NCI-H187 treated with DMSO at 0.1 percent for 48 hours (cell line): ENCODE data around the gene LRRC38.
"Not testable (repeated sequence)": the region's sequence is repeated elsewhere in the genome, so short reads cannot be mapped to it uniquely, and the experiment has no call there.

Experiments
- DNase-seq: peaks from one replicate; lab custom pipeline; 2025; lab: John Stamatoyannopoulos, UW

The LRRC38 gene, protein sequence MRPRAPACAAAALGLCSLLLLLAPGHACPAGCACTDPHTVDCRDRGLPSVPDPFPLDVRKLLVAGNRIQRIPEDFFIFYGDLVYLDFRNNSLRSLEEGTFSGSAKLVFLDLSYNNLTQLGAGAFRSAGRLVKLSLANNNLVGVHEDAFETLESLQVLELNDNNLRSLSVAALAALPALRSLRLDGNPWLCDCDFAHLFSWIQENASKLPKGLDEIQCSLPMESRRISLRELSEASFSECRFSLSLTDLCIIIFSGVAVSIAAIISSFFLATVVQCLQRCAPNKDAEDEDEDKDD

GRCh38 chr1:13513895-13514546, at the start of gene LRRC38:
Gene LRRC38 (minus strand): TSS chr1:13514003. CDS start chr1:13513593, 410 bp downstream.
- no peak for DNase-seq

DNA sequence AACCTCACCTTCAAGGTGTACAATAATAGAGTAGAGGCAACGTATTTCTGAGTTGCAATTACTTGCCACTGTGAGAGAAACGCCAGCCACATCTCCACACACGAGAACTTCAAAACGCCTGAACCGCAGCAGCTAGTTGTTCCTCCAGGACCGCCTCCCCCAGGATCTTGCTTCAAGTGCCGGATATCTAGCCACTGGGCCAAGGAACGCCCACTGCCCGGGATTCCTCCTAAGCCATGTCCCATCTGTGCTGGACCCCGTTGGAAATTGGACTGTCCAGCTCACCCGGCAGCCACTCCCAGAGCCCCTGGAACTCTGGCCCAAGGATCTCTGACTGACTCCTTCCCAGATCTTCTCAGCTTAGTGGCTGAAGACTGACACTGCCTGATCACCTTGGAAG, 49.2 kb upstream of the LRRC38 start:
- not testable (repeated sequence) for DNase-seq

DNA sequence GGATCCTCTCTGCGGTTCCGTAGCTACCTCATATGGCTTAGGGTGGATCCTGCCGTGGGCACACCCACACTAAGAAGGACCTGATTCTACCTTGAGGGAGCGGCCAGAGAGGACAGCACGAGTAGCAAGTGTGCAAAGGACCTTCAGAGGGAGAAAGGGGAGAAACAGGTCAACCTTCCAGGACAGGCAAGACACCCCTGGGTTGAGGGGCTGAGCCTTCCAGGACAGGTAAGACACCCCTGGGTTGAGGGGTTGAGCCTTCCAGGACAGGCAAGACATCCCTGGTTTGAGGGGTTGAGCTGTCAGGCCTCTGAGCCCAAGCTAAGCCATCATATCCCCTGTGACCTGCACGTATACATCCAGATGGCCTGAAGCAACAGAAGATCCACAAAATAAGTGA, 46.7 kb upstream of the LRRC38 start:
- DNase-seq, result no peak

DNA sequence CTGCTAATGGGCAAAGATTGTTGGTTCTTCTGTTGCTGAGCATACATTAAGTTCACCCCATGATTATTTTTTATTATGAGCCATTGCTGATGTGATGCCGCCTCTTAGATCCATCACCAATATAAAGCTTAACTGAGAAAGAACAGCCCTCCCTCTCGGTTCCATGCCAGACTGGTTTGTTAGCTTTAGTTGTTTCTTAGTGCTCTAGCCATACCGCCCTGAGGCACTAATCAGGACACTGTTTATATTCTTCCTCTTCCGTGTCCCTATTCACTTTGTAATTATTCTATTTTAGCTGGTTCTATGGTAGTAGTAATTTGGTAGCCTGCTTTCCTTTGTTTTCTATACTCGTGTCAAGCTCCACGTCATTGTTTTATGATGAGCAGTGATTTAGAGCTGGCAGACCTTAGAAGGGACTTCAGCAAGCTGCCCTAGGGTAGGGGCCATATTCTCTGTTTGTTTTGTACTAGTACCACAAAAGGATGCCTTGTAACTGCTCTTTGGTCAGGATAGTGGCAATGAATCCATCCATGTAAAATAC, 42.5 kb upstream of the LRRC38 start:
- DNase-seq, result no peak

GRCh38 chr1:13554798-13555197, 41.0 kb upstream of the LRRC38 start:
- DNase-seq, result no peak

DNA sequence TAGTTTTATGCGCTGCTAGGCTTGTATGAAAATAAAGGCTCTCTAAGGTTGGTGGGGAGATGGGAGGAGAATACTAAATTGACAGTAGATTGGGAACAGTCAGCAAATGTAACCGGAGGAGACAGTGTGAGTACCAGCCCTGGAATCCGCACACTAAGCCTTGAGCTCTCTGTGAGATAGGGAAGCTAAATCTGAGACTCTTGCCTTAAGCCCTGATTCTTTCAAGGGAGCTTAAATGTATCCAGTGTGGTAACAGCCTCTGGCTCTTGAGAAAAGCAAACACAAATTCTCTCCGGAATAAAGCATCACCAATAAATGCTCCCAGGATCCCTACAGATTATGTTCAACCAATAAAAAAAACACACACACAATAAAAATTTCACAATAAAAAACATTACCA, 36.9 kb upstream of the LRRC38 start:
- DNase-seq, result no peak

DNA sequence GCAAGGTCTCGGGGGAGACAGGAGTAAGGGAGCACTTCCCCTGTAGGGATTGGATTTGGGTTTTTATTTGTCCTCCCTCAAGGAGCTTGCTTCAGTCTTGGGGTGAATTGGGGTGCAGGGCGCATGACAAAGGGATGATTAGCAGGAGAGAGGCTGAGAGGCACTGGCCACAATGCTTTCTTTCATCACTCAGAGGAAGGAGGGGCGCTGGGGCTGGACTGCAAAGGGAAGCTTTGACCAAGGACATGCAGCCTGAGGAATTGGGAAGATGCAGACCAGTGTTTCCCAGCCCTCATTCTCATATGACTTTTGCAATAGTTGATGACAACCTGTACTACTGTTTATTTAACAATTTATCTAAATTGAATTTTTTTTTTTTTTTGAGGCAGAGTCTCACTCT, 35.7 kb upstream of the LRRC38 start:
- no peak for DNase-seq

- no peak for DNase-seq
These were observed 35.2 kb upstream of the LRRC38 start for GRCh38 chr1:13549021-13549420.

- no peak for DNase-seq
These were observed 34.5 kb upstream of the LRRC38 start for GRCh38 chr1:13548281-13548680.

GRCh38 chr1:13546791-13547190, 33.0 kb upstream of the LRRC38 start:
- DNase-seq, result no peak

GRCh38 chr1:13544221-13544556, 30.4 kb upstream of the LRRC38 start:
- DNase-seq, result no peak

- DNase-seq, result no peak
These were observed 29.8 kb upstream of the LRRC38 start for GRCh38 chr1:13543451-13544220.

GRCh38 chr1:13541435-13542215, 27.8 kb upstream of the LRRC38 start:
- no peak for DNase-seq

DNA sequence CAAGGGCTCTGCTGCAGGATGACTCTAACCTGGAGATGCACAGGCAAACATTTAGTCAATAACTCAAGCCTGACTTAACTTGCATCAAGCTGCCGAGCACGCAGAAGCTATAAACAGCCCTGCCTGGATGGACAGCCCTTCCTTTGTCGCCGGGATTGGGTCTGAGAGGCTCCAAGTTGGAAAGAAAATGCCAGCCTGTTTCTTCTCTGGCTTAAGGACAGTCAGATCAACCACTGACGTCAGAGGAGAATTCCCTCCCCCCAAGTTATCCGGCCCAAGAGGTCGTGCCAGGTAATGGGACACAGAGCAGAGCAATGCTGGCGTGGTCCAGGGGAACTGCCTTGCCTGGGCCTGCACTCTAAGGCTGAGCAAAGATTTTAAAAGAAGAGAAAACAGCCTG, 27.1 kb upstream of the LRRC38 start:
- no peak for DNase-seq

- DNase-seq, result no peak
These were observed 25.9 kb upstream of the LRRC38 start for GRCh38 chr1:13539683-13540082.

GRCh38 chr1:13538832-13539231, 25.0 kb upstream of the LRRC38 start:
- no peak for DNase-seq

GRCh38 chr1:13536571-13536970, 22.8 kb upstream of the LRRC38 start:
- DNase-seq, result no peak

DNA sequence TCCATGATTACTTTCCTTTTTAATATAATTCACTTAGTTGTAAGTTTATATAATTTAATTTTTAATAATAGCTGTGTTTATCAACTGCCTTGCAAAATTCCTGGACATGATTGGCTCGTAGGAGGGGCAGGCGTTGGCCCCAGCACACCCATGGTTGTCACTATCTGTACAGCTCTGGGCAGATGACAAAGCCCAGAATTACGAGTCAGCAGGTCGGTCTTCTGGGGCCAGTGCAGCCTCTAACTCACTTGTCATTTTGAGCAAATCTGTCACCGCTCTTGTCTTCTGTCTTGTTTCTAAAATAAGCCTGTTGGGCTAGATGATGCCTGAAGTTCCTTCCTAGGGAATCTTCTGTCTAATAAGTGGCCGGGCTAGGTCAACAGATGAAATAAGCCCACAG, 21.4 kb upstream of the LRRC38 start:
- no peak for DNase-seq

DNA sequence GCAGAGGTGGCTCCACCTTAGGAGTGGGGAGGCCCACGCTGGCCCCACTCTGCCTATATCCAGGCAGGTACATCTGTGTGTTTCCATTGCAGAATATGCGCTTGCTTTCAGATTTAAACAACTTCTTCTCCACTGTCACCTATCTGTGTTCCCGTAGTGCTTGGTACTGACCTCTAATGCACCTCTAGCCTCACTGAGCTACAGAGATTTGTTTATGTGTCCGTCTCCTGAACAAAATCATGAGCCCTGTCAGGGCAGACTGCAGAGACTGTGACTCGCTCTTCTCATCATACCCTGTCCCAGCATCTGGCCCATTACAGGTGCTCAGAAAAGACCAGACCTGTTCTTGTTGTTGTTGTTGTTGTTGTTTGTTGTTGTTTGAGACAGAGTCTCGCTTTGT, 14.5 kb upstream of the LRRC38 start:
- no peak for DNase-seq

GRCh38 chr1:13523780-13524477, 10.1 kb upstream of the LRRC38 start:
- DNase-seq, result no peak

GRCh38 chr1:13520985-13521384, 7.2 kb upstream of the LRRC38 start:
- no peak for DNase-seq
